ENCODE data around the gene HMG20A.

HMG20A gene

GRCh38 chr15:77455696-77456321 lies 35.1 kb downstream of the HMG20A start:
- Histone ChIP-seq H3K56ac (ENCODE audit: low read length) (no peak overlapping the region), H2BK120ac (ENCODE audit: low read depth, low read length) (no peak overlapping the region), H3K36me3 (ENCODE audit: control insufficient read depth, insufficient read depth, low read length) (no peaks in the 10 kb centered on the region), H3K18ac (ENCODE audit: low read length) (no peak overlapping the region), H3K27ac (ENCODE audit: low read depth, low read length) (no peak overlapping the region), H3K4me1 (ENCODE audit: control insufficient read depth, low read depth, low read length) (no peaks in the 10 kb centered on the region), H3K9ac (ENCODE audit: low read length) (no peak overlapping the region), H4K8ac (ENCODE audit: low read depth, low read length) (no peak overlapping the region), H2AK5ac (ENCODE audit: low read length) (no peak overlapping the region), H3K79me2 (ENCODE audit: control insufficient read depth, insufficient read depth, low read length) (no peaks in the 10 kb centered on the region), H3K23ac (ENCODE audit: low read length) (no peak overlapping the region), H4K5ac (ENCODE audit: low read length) (no peak overlapping the region), H2BK5ac (ENCODE audit: low read length) (no peak overlapping the region), H3K4me3 (ENCODE audit: low read length) (no peak overlapping the region), H3K4ac (ENCODE audit: low read depth, low read length) (no peak overlapping the region), H3K27me3 (ENCODE audit: insufficient read depth, low read length, poor library complexity) (no peaks in the 10 kb centered on the region), H3K4me2 (ENCODE audit: low read length) (no peak overlapping the region), H2BK15ac (replicated peaks; ENCODE audit: low read depth) (no peak overlapping the region), H3K79me1 (ENCODE audit: low read length) (no peaks in the 10 kb centered on the region)
- no CpG with 5 or more reads among the region's 3 CpGs for WGBS (ENCODE audit: extremely low coverage, insufficient coverage, low lambda C conversion rate)
- no peak for DNase-seq

DNA sequence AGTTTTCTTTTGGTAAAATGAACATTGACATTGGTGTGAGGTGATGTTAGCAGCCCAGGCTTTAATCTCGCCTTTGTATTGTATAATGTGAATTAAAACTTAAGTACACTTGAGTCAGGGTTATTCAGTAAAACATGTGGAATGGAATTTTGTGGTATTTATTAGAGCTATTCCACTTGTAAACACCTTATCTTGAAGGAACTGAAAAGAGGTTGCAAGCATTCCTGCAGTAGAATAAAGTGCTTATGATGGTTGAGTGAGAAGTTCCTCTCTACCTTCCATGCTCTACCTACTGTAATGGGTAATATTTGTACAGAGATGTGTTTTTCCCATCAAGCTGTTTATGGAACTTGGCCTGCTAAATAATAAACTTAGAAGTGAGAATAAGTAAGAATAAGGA lies 36.1 kb downstream of the HMG20A start:
- no peak overlapping the region for H2AK5ac ChIP-seq (ENCODE audit: low read length)
- H4K8ac ChIP-seq (ENCODE audit: low read depth, low read length) = no peak overlapping the region
- H3K4ac ChIP-seq (ENCODE audit: low read depth, low read length) = no peak overlapping the region
- no CpG with 5 or more reads among the region's 1 CpG for WGBS (ENCODE audit: extremely low coverage, insufficient coverage, low lambda C conversion rate)
- no peak overlapping the region for H3K23ac ChIP-seq (ENCODE audit: low read length)
- no peak overlapping the region for H3K18ac ChIP-seq (ENCODE audit: low read length)
- H3K36me3 ChIP-seq (ENCODE audit: control insufficient read depth, insufficient read depth, low read length) = no peaks in the 10 kb centered on the region
- H2BK5ac ChIP-seq (ENCODE audit: low read length) = no peak overlapping the region
- H2BK15ac ChIP-seq (replicated peaks; ENCODE audit: low read depth) = no peak overlapping the region
- no peaks in the 10 kb centered on the region for H3K4me1 ChIP-seq (ENCODE audit: control insufficient read depth, low read depth, low read length)
- H3K79me1 ChIP-seq (ENCODE audit: low read length) = no peaks in the 10 kb centered on the region
- DNase-seq = no peak
- H3K79me2 ChIP-seq (ENCODE audit: control insufficient read depth, insufficient read depth, low read length) = no peaks in the 10 kb centered on the region
- H3K9ac ChIP-seq (ENCODE audit: low read length) = no peak overlapping the region
- no peak overlapping the region for H2BK120ac ChIP-seq (ENCODE audit: low read depth, low read length)
- H3K27me3 ChIP-seq (ENCODE audit: insufficient read depth, low read length, poor library complexity) = no peaks in the 10 kb centered on the region
- no peak overlapping the region for H3K27ac ChIP-seq (ENCODE audit: low read depth, low read length)
- H4K5ac ChIP-seq (ENCODE audit: low read length) = no peak overlapping the region
- H3K56ac ChIP-seq (ENCODE audit: low read length) = no peak overlapping the region
- H3K4me2 ChIP-seq (ENCODE audit: low read length) = no peak overlapping the region
- H3K4me3 ChIP-seq (ENCODE audit: low read length) = no peak overlapping the region

DNA sequence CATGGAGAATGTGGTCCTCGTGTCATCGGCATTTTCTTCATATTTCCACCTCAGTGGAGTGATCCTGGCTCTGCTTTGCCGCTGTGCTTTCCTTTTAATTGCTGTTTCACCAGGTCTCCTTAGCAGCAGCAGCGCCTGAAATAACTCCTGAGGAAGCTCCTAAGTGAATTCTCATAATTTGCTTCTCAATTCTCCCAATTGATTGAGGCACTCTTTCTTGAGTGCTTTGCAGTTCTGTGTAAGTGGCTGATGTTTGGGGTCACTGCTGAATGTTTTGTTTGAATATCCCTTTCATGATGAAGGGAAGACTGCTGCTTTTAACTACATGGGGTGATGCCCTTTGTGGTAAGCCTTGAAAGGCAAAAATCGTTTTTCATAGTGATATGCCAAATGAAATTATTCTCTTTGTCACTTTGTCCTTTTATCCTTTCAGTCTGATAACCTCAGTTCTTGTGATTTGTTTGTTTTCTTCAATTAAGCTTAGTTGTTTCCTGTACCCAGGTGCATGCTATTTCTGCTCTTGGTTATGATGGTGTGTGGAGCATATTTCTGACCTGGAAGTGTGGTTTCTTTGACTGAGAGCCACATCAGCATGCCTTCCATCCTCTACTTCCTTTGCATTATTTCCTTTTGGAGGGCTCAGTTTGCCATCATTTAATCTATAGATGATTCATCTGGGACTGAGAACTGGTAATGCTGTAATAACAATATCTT lies 36.7 kb downstream of the HMG20A start:
- Histone ChIP-seq H3K27me3 (ENCODE audit: insufficient read depth, low read length, poor library complexity) (no peaks in the 10 kb centered on the region), H2AK5ac (ENCODE audit: low read length) (no peak overlapping the region), H3K56ac (ENCODE audit: low read length) (no peak overlapping the region), H3K79me2 (ENCODE audit: control insufficient read depth, insufficient read depth, low read length) (no peaks in the 10 kb centered on the region), H3K4me2 (ENCODE audit: low read length) (no peak overlapping the region), H4K5ac (ENCODE audit: low read length) (no peak overlapping the region), H3K27ac (ENCODE audit: low read depth, low read length) (no peak overlapping the region), H2BK5ac (ENCODE audit: low read length) (no peak overlapping the region), H3K36me3 (ENCODE audit: control insufficient read depth, insufficient read depth, low read length) (no peaks in the 10 kb centered on the region), H3K23ac (ENCODE audit: low read length) (no peak overlapping the region), H4K8ac (ENCODE audit: low read depth, low read length) (no peak overlapping the region), H2BK120ac (ENCODE audit: low read depth, low read length) (no peak overlapping the region), H3K18ac (ENCODE audit: low read length) (no peak overlapping the region), H3K4me3 (ENCODE audit: low read length) (no peak overlapping the region), H3K4ac (ENCODE audit: low read depth, low read length) (no peak overlapping the region), H3K79me1 (ENCODE audit: low read length) (no peaks in the 10 kb centered on the region), H2BK15ac (replicated peaks; ENCODE audit: low read depth) (no peak overlapping the region), H3K9ac (ENCODE audit: low read length) (no peak overlapping the region), H3K4me1 (ENCODE audit: control insufficient read depth, low read depth, low read length) (no peaks in the 10 kb centered on the region)
- no peak for DNase-seq
- WGBS (ENCODE audit: extremely low coverage, insufficient coverage, low lambda C conversion rate) = no CpG with 5 or more reads among the region's 5 CpGs

- Histone ChIP-seq H4K8ac (ENCODE audit: low read depth, low read length) (no peak overlapping the region), H3K4ac (ENCODE audit: low read depth, low read length) (no peak overlapping the region), H3K79me2 (ENCODE audit: control insufficient read depth, insufficient read depth, low read length) (no peaks in the 10 kb centered on the region), H3K27ac (ENCODE audit: low read depth, low read length) (no peak overlapping the region), H3K4me2 (ENCODE audit: low read length) (no peak overlapping the region), H3K27me3 (ENCODE audit: insufficient read depth, low read length, poor library complexity) (no peaks in the 10 kb centered on the region), H3K18ac (ENCODE audit: low read length) (no peak overlapping the region), H2AK5ac (ENCODE audit: low read length) (no peak overlapping the region), H2BK120ac (ENCODE audit: low read depth, low read length) (no peak overlapping the region), H3K56ac (ENCODE audit: low read length) (no peak overlapping the region), H2BK15ac (replicated peaks; ENCODE audit: low read depth) (no peak overlapping the region), H3K4me1 (ENCODE audit: control insufficient read depth, low read depth, low read length) (no peaks in the 10 kb centered on the region), H3K23ac (ENCODE audit: low read length) (no peak overlapping the region), H4K5ac (ENCODE audit: low read length) (no peak overlapping the region), H3K9ac (ENCODE audit: low read length) (no peak overlapping the region), H3K79me1 (ENCODE audit: low read length) (no peaks in the 10 kb centered on the region), H2BK5ac (ENCODE audit: low read length) (no peak overlapping the region), H3K36me3 (ENCODE audit: control insufficient read depth, insufficient read depth, low read length) (no peaks in the 10 kb centered on the region), H3K4me3 (ENCODE audit: low read length) (no peak overlapping the region)
- no peak for DNase-seq
Observed at GRCh38 chr15:77457905-77458265, 37.2 kb downstream of the HMG20A start.

- Histone ChIP-seq H3K4me1 (ENCODE audit: control insufficient read depth, low read depth, low read length) (no peaks in the 10 kb centered on the region), H2BK15ac (replicated peaks; ENCODE audit: low read depth) (no peak overlapping the region), H2BK120ac (ENCODE audit: low read depth, low read length) (no peak overlapping the region), H3K18ac (ENCODE audit: low read length) (no peak overlapping the region), H3K79me2 (ENCODE audit: control insufficient read depth, insufficient read depth, low read length) (no peaks in the 10 kb centered on the region), H3K4ac (ENCODE audit: low read depth, low read length) (no peak overlapping the region), H3K56ac (ENCODE audit: low read length) (no peak overlapping the region), H2AK5ac (ENCODE audit: low read length) (no peak overlapping the region), H3K27ac (ENCODE audit: low read depth, low read length) (no peak overlapping the region), H3K79me1 (ENCODE audit: low read length) (no peaks in the 10 kb centered on the region), H4K8ac (ENCODE audit: low read depth, low read length) (no peak overlapping the region), H3K36me3 (ENCODE audit: control insufficient read depth, insufficient read depth, low read length) (no peaks in the 10 kb centered on the region), H3K27me3 (ENCODE audit: insufficient read depth, low read length, poor library complexity) (no peaks in the 10 kb centered on the region), H2BK5ac (ENCODE audit: low read length) (no peak overlapping the region), H3K4me2 (ENCODE audit: low read length) (no peak overlapping the region), H3K9ac (ENCODE audit: low read length) (no peak overlapping the region), H3K4me3 (ENCODE audit: low read length) (no peak overlapping the region), H4K5ac (ENCODE audit: low read length) (no peak overlapping the region), H3K23ac (ENCODE audit: low read length) (no peak overlapping the region)
- no peak for DNase-seq
- WGBS (ENCODE audit: extremely low coverage, insufficient coverage, low lambda C conversion rate) = no CpG with 5 or more reads among the region's 2 CpGs
Observed at GRCh38 chr15:77459031-77459430, 38.3 kb downstream of the HMG20A start.

DNA sequence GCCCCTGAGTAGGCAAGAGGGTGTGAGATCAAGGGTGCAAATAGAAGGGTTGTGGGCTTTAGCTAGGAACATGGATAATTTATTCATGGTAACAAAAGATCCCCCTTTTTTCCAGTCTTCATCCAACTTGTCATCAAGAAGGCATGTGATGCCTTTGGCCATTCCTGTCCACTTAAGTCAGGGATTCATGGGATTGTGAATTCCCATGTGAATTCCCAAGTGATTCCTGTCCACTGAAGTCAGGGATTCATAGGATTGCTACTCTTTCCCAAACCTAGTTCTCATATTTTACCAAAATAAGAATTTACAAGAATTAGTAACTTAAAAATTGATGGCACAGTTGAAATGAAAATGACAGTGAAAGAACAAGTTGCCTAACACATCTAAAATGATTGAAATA lies 40.8 kb downstream of the HMG20A start:
- Histone ChIP-seq H3K9ac (ENCODE audit: low read length) (no peak overlapping the region), H3K27me3 (ENCODE audit: insufficient read depth, low read length, poor library complexity) (no peaks in the 10 kb centered on the region), H3K79me2 (ENCODE audit: control insufficient read depth, insufficient read depth, low read length) (no peaks in the 10 kb centered on the region), H3K18ac (ENCODE audit: low read length) (no peak overlapping the region), H3K4ac (ENCODE audit: low read depth, low read length) (no peak overlapping the region), H3K4me2 (ENCODE audit: low read length) (no peak overlapping the region), H3K79me1 (ENCODE audit: low read length) (no peaks in the 10 kb centered on the region), H3K23ac (ENCODE audit: low read length) (no peak overlapping the region), H4K8ac (ENCODE audit: low read depth, low read length) (no peak overlapping the region), H2AK5ac (ENCODE audit: low read length) (no peak overlapping the region), H2BK120ac (ENCODE audit: low read depth, low read length) (no peak overlapping the region), H3K4me3 (ENCODE audit: low read length) (no peak overlapping the region), H3K36me3 (ENCODE audit: control insufficient read depth, insufficient read depth, low read length) (no peaks in the 10 kb centered on the region), H3K27ac (ENCODE audit: low read depth, low read length) (no peak overlapping the region), H3K4me1 (ENCODE audit: control insufficient read depth, low read depth, low read length) (no peaks in the 10 kb centered on the region), H2BK5ac (ENCODE audit: low read length) (no peak overlapping the region), H2BK15ac (replicated peaks; ENCODE audit: low read depth) (no peak overlapping the region), H4K5ac (ENCODE audit: low read length) (no peak overlapping the region), H3K56ac (ENCODE audit: low read length) (no peak overlapping the region)
- DNase-seq = peak; percentile 79

Data from mesendoderm (in vitro differentiated cells).